AG10803 (cell line): ENCODE measurements around the gene MIPOL1.
"Not testable (repeated sequence)": the region's sequence is repeated elsewhere in the genome, so short reads cannot be mapped to it uniquely, and the experiment has no call there.

ENCODE experiments used
- DNase-seq: peaks from one replicate; pipeline ENCODE4 v3.0.0; 2010; ENCODE audit warnings: low read depth
- H3K4me3 ChIP-seq: 2 replicates; pipeline ENCODE4 v1.5.1; 2011; ENCODE audit warnings: mild to moderate bottlenecking, low read length, control low read depth
- TF ChIP-seq, protein P1 (sequence below): conservative IDR thresholded peaks from 2 replicates; pipeline ENCODE4 v1.5.1; 2011; ENCODE audit warnings: mild to moderate bottlenecking, low read length, control low read depth, inconsistent platforms

Gene MIPOL1

GRCh38 chr14:37172936-37173614 lies 24.7 kb upstream of the MIPOL1 start:
- no peak for DNase-seq
- TF ChIP-seq, protein P1, sequence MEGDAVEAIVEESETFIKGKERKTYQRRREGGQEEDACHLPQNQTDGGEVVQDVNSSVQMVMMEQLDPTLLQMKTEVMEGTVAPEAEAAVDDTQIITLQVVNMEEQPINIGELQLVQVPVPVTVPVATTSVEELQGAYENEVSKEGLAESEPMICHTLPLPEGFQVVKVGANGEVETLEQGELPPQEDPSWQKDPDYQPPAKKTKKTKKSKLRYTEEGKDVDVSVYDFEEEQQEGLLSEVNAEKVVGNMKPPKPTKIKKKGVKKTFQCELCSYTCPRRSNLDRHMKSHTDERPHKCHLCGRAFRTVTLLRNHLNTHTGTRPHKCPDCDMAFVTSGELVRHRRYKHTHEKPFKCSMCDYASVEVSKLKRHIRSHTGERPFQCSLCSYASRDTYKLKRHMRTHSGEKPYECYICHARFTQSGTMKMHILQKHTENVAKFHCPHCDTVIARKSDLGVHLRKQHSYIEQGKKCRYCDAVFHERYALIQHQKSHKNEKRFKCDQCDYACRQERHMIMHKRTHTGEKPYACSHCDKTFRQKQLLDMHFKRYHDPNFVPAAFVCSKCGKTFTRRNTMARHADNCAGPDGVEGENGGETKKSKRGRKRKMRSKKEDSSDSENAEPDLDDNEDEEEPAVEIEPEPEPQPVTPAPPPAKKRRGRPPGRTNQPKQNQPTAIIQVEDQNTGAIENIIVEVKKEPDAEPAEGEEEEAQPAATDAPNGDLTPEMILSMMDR, result no peak
- H3K4me3 ChIP-seq, result peak overlapping the region; percentile 92

GRCh38 chr14:37179896-37180502 lies 17.7 kb upstream of the MIPOL1 start:
- TF ChIP-seq, protein P1, result no peak
- no peak overlapping the region for H3K4me3 ChIP-seq
- no peak for DNase-seq

DNA sequence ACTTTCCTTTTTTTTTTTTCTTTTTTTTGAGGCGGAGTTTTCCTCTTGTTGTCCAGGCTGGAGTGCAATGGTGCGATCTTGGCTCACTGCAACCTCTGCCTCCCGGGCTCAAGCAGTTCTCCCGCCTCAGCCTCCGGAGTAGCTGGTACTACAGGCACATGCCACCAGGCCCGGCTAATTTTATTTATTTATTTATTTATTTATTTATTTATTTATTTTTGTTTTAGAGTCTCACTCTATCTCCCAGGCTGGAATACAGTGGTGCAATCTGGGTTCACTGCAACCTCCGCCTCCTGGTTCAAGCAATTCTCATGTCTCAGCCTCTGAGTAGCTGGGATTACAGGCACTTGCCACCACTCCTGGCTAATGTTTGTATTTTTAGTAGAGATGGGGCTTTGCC lies 16.9 kb upstream of the MIPOL1 start:
- not testable (repeated sequence) for DNase-seq, H3K4me3 ChIP-seq

DNA sequence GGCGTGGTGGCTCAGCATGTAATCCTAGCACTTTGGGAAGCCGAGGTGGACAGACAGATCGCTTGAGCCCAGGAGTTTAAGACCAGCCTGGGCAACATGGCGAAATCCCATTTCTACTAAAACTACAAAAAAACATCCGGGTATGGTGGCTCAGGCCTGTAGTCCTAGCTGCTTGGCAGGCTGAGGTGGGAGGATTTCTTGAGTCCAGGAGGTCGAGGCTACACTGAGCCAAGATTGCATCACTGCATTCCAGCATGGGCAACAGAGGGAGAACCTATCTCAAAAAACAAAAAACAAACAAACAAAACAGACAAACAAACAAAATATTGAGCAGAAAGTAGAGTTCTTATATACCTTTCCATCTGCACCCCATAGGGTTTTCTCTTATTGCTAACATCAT lies 16.3 kb upstream of the MIPOL1 start:
- TF ChIP-seq, protein P1, result no peak
- DNase-seq, result no peak
- H3K4me3 ChIP-seq, result no peak overlapping the region

DNA sequence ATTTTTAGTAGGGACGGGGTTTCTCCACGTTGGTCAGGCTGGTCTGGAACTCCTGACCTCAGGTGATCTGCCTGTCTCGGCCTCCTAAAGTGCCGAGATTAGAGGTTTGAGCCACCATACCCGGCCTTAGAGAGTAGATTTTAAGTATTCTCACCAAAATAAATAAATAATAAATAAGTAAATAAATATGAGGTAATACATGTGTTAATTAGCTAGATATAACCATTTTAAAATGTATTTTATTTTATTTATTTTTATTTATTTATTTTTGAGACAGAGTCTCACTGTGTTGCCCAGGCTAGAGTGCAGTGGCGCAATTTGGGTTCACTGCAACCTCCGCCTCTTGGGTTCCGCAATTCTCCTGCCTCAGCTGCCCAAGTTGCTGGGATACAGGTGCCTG lies 13.2 kb upstream of the MIPOL1 start:
- not testable (repeated sequence) for DNase-seq

DNA sequence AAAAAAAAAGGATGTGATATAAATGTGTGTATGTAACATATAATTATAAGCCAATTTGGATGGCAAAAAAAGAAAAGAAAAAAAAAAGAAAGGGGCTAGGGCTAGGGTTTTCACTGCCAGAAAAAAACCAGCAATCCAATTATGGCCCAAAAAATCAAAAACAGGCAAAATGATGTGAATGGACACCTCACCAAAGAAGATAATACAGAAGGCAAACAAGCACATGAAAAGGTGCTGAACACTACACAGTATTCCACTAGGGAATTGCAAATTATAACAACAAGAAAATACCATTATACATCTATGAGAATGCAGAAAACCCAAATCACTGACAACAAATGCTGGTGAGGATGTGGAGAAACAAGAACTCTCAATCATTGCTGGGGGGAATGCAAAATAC lies 12.1 kb upstream of the MIPOL1 start:
- DNase-seq, result no peak
- TF ChIP-seq, protein P1, result no peak
- no peak overlapping the region for H3K4me3 ChIP-seq

More for the DNA sequence above, 13.2 kb upstream of the MIPOL1 start:
- not testable (repeated sequence) for H3K4me3 ChIP-seq

- no peak for DNase-seq
- no peak overlapping the region for H3K4me3 ChIP-seq
- TF ChIP-seq, protein P1, result no peak
Observed at GRCh38 chr14:37186865-37187264, 10.9 kb upstream of the MIPOL1 start.

DNA sequence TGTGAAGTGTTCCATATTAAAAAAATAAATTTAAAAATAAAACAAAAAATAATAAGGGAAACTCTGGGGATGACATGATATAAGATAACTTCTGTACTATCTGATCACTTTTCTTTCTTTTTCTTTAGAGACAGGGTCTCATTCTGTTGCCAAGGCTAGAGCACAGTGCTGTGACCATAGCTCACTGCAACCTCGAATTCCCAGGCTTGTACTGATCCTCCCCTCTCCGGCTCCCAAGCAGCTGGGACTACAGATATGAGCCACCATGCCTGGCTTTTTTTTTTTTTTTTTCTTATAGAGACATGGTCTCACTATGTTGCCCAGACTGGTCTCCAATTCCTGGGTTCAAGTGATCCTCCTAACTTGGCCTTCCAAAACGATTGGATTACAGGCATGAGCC lies 10.4 kb upstream of the MIPOL1 start:
- TF ChIP-seq, protein P1, result no peak
- no peak for DNase-seq
- no peak overlapping the region for H3K4me3 ChIP-seq

GRCh38 chr14:37187840-37188577 lies 9.7 kb upstream of the MIPOL1 start:
- DNase-seq, H3K4me3 ChIP-seq: not testable (repeated sequence)

GRCh38 chr14:37189733-37190132 lies 8.0 kb upstream of the MIPOL1 start:
- not testable (repeated sequence) for DNase-seq, H3K4me3 ChIP-seq
